ENCODE data around the gene PHPT1.
"Not testable (repeated sequence)": the region's sequence is repeated elsewhere in the genome, so short reads cannot be mapped to it uniquely, and the experiment has no call there.

Gene PHPT1

GRCh38 chr9:136849038-136849959, at the start of gene PHPT1:
Gene PHPT1, plus strand, starts transcription at chr9:136849409. Its CDS starts 22 bp downstream, at chr9:136849431.
- peak; percentile 99 for DNase-seq

GRCh38 chr9:136799854-136800657, 49.2 kb upstream of the PHPT1 start:
- peak; percentile 61 for DNase-seq

- DNase-seq: no peak
Measured at GRCh38 chr9:136802321-136802720, 46.9 kb upstream of the PHPT1 start.

GRCh38 chr9:136803009-136803550, 46.1 kb upstream of the PHPT1 start:
- DNase-seq: not testable (repeated sequence)

- DNase-seq: no peak
Measured at GRCh38 chr9:136803551-136804508, 45.4 kb upstream of the PHPT1 start.

GRCh38 chr9:136804509-136805206, 44.6 kb upstream of the PHPT1 start:
- DNase-seq: no peak

GRCh38 chr9:136805207-136805740, 43.9 kb upstream of the PHPT1 start:
- DNase-seq: no peak

GRCh38 chr9:136806067-136806466, 43.1 kb upstream of the PHPT1 start:
- no peak for DNase-seq

GRCh38 chr9:136806631-136807201, 42.5 kb upstream of the PHPT1 start:
- DNase-seq: no peak

- DNase-seq: peak; percentile 68
Measured at GRCh38 chr9:136807281-136808074, 41.7 kb upstream of the PHPT1 start, which contains the start of gene RABL6. Gene RABL6, plus strand, starts transcription at chr9:136807948. Its CDS starts 249 bp downstream, at chr9:136808197.

- DNase-seq: no peak
Measured at GRCh38 chr9:136808075-136808805, 41.0 kb upstream of the PHPT1 start.

- peak; percentile 32 for DNase-seq
Measured at GRCh38 chr9:136808806-136809158, 40.4 kb upstream of the PHPT1 start.

GRCh38 chr9:136814725-136815421, 34.3 kb upstream of the PHPT1 start:
- no peak for DNase-seq

- DNase-seq: no peak
Measured at GRCh38 chr9:136815422-136815782, 33.8 kb upstream of the PHPT1 start.

- DNase-seq: no peak
Measured at GRCh38 chr9:136820971-136821825, 28.0 kb upstream of the PHPT1 start.

- no peak for DNase-seq
Measured at GRCh38 chr9:136821826-136822544, 27.2 kb upstream of the PHPT1 start.
